SKM-1 (cell line): ENCODE results near the gene FUZ.

ENCODE experiments used
- DNase-seq: peaks from one replicate; lab custom pipeline; 2025; ENCODE audit not compliant: unreplicated experiment; lab: John Stamatoyannopoulos, UW

The FUZ gene

GRCh38 chr19:49761249-49761624 lies 51.9 kb downstream of the FUZ start:
- DNase-seq = no peak

GRCh38 chr19:49758292-49758691 lies 54.8 kb downstream of the FUZ start:
- no peak for DNase-seq
